Stimulated activated CD8-positive, alpha-beta memory T cell treated with anti-CD3 and anti-CD28 coated beads, Interleukin-15, amount 100 ng/mL, for 1 hour (primary cell): ENCODE measurements around the gene ZNF648.
A peak's percentile ranks its signal among the peaks of the same experiment; 100 is the strongest.
"Not testable (repeated sequence)": the region's sequence is repeated elsewhere in the genome, so short reads cannot be mapped to it uniquely, and the experiment has no call there.

Source experiments
- DNase-seq: peaks from one replicate; pipeline ENCODE4 v3.0.0-alpha.2; 2020; ENCODE audit warnings: low read depth

The ZNF648 gene

DNA sequence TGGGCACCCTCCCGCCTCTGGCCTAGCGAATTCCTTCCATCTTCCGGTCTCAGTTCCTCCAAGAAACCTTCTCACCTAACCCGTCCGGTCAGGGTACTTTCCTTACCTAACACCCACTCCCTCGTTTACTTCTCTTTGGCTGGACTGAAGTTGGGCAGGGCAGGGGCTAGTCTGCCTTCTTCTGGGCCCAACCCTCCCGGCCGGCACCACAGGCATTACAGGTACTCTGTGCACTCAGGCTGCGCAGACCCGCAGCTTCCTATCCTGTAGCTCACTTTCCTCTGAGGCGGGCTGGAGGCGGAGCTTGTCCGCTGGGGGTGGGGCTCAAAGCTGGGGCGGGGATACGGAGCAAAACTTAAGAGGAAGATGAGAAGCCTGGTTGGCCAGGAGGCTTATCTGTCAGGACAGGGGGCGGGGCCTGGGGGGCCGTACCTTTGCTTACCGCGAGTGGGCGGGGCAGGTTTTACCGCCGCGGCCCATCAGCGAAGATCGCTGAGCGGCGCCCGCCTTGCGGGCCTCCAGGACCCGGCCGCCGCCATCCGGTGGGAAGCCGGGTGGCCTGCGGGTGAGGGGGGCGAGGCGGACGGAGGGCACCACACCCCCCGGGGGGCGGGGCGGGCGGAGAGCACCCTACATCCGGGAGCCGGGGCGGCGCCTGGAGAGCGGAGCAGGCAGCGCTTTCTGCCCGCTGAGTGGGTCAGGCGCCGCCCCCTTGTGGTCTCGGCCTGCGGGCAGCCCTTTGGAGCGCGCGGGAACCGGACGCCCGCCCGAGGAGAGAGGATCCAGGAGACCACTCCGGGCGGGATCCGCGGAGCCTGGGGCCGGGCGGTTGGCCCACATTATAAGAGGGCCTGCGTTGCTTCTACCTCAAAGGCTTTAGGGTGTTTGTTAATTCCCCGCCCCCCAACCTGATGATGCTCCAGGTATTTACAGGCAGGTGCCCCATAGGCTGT lies 31.9 kb downstream of the ZNF648 start:
- DNase-seq = peak; percentile 99

DNA sequence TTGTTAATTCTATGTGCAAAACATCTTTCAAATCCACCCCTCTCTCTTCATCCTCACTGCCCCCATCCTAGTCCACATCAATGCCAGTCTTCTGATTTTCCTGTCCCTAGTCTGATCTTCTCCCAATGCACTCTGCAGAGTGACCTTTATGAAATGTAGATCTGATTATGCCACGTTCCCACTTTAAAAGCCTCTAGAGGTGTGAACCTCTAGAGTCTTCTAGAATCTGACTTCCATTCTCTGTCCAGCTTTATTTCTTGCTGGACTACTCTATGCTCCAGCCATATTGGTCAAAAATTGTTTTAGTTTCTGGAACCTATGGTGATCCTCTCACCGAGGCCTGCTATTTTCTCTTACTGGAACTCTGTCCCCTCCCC lies 32.5 kb downstream of the ZNF648 start:
- DNase-seq = no peak

DNA sequence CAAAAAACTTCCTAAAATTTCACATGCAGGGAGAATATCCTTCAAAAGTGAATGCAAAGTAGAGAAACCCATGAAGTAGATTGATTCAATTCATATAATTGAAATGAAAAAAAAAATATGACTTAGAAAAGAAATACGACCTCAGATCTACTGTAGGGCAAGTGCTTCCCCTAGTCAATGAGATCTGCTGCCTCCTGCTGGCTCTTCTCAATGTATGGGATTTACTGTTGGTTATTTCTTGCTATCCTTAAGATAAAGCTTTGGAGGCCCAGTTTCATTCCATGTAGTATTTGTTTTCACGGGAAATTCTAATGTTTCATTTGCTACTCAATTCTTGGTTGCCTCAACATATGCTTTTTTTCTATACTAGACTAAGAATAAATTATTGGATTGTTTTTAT lies 46.2 kb downstream of the ZNF648 start:
- DNase-seq = no peak

DNA sequence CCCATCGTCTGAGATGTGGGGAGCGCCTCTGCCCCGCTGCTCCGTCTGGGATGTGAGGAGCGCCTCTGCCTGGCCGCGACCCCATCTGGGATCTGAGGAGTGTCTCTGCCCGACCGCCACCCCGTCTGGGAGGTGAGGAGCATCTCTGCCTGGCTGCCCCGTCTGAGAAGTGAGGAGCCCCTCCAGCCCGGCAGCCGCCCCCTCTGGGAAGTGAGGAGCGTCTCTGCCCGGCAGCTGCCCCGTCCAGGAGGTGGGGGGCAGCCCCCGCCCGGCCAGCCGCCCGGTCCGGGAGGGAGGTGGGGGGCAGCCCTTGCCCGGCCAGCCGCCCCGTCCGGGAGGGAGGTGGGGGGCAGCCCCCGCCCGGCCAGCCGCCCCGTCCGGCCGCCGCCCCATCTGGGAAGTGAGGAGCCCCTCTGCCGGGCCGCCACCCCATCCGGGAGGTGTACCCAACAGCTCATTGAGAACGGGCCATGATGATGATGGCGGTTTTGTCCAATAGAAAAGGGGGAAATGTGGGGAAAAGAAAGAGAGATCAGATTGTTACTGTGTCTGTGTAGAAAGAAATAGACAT lies 50.6 kb downstream of the ZNF648 start:
- DNase-seq = not testable (repeated sequence)

DNA sequence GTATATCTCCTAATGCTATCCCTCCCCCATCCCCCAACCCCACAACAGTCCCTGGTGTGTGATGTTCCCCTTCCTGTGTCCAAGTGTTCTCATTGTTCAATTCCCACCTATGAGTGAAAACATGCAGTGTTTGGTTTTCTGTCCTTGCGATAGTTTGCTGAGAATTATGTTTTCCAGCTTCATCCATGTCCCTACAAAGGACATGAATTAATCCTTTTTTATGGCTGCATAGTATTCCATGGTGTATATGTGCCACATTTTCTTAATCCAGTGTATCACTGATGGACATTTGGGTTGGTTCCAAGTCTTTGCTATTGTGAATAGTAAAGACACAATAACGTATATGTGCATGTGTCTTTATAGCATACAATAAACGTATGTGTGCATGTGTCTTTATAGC lies 56.1 kb downstream of the ZNF648 start:
- DNase-seq = not testable (repeated sequence)

DNA sequence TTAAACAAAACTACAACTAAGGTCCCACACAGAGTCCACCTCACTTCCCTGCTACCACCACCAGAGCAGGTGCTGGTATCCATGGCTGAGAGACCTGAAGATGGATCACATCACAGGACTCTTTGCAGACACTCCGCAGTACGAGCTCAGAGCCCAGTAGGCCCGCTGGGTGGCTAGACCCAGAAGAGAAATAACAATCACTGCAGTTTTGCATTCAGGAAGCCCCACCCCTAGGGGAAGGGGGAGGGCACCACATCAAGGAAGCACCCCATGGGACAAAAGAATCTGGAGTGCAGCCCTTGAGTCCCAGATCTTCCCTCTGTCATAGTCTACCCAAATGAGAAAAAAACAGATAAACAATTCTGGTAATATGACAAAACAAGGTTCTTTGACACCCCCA lies 56.9 kb downstream of the ZNF648 start:
- DNase-seq = no peak
